GM18511 (cell line): ENCODE results near the gene NR4A2.

Source experiments
- ATAC-seq: cut with Tn5 transposase; IDR thresholded peaks from one replicate; pipeline ENCODE4 v1.9.1; 2021; ENCODE audit warnings: mild to moderate bottlenecking, moderate library complexity; ENCODE audit not compliant: unreplicated experiment

Gene NR4A2

DNA sequence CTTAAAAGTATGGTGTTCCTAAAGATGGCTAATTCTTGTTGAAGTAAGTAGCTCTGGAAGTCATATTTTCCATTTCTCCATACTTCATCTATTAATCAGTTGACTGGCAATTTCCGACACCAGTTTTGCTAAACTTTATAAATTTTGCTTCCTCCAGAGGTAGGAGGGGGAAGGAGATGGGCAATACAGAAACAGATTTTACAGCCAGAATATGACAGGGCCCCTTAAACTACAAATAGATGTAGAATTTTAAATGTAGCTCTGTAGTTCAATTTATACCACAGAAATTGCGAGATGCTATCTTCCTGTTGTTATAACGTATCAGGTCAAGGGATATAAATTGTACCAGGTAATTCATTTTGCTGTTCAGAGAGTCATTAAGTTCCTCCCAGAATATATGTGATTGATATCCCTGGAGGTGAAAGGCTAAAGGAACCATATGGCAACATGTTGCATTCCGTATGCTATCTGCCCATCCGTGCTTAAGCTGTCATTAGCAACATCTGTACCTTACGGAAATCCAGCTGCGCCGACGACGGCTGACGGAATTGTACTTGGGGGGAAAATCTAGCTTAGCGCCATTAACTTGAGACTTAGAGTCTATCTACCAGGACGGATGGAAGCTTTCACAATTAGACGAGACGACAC lies 8.4 kb upstream of the NR4A2 start:
- peak; percentile 14 for ATAC-seq

DNA sequence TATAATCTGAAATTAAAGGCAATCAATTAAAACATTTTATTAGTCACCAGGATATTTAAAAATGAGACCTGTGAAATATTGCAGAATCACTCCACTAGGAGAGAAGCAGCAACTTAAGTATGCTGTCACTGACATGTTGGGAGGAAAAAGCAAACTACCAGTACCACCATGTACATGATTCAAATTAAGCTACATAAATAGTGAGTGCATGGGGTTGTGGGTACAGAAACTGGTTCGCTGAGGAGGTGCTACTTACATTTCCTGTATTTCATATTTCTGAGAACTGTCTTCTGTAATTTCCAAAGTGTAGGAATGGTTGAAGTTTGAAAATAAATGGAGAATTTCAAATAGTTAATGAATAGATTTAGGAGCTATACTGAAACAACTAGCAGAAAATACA lies 7.9 kb upstream of the NR4A2 start:
- no peak for ATAC-seq

DNA sequence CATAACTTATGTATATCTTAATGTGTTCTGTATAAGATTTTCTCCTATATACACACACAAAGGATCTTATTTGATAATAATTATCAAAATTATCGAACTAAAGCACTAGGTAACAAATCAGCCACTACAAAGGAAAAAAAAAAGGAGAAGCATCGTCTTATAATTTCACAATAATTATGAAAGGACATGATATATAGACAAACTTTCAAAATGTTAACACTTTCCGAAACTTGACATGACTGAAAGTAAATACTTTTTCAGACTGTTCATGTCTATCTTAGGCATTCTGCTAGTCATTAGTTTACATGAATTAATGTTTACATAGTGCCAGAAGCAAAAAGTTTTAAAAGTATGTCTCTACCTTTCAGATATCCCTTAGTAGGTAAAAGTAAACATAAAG lies 7.3 kb upstream of the NR4A2 start:
- no peak for ATAC-seq

DNA sequence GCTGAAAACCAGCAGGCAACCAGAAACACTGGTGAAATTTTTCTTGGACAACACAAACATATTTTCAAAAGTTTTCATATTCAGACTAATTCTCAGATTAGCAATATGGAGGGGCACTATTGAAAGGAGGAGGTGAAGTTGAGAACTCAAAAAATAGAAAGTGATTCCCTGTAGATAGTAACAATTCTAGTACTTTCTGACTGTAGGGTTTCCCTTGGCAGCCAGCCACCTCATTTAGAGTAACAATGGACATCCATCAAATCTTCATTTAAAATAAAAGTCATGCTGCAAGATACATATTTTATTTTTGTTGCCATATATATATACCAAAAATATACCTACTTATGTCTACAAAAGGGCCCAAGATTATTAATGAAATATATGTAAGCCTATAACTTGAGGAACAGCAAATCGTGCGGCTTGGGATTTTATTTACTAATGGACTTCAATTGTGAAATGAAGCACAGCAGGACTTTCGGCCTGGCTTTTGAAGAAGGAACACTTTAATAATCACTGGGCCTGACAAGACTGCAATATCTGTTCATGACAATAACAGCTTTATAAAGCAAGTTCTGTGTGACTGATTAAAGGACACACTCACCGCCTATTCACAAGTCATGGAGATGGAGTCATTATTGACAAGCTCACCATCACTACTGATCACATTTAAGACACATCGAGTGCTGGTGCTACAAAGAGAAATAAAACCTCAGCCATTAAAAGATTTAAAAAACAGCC lies 6.8 kb upstream of the NR4A2 start:
- ATAC-seq, result no peak

DNA sequence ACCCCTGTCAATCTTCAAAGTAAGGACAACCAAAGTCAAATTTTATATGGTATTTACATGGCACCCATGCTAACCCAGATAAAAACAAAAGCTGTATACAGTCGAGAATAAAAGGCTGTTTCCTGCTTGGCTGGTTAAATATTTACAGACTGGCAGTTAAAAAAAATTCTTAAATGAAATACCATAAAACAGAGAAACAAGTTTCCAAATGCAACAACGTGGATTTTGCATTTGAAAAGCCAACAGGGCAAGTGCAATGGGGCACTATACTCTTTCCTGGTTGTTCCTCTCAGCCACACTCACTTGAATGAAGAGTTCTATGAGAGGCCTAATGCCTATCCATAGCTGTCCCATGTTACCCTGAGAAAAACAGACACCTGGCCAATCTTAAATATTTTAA lies 6.1 kb upstream of the NR4A2 start:
- no peak for ATAC-seq

DNA sequence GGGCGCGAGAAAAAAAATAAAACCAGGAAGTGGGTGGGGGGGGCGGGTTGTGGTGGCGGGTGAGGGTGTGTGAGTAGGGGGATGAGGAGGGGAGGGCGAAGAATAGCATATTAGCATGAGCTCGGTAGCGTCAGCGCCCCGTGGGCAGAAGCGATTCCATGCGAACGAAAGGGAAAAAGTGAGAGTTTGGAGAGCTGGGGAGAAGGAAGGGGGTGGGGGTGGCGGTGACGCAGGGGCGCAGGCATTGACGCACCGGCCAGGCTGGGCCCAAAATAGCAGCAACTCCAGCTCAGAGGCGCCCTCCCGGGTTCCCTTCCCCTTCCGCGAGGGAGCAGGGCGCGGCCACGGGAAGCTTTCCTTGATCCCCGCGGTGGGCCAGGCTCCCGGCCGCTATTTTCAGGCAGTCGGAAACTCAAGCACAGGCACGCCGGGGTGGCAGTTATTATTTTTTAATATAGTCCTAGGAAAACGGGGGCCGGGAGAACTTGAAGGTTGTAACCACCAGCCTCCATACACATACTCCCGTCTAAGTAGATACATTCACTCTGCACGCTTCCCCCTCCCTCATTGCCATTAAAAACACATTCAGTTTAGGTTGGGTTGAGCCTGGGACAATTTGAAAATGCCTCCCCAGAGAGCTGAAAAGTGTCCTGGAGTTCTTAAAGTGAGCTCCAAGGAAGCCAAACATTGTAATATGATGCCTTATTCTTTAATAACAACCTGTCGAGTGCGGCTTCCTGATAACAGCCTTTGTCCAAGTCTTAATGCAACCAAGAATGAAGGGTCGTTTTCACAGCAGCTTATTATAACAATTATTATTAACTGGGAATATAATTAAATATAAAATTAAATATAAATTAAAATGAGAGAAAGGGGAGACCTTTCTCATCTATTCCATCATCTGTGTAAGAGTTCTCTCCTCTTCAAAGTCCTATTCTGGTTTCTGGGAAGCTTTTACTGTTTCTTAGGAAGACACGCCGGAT lies 2.3 kb upstream of the NR4A2 start:
- peak; percentile 21 for ATAC-seq

DNA sequence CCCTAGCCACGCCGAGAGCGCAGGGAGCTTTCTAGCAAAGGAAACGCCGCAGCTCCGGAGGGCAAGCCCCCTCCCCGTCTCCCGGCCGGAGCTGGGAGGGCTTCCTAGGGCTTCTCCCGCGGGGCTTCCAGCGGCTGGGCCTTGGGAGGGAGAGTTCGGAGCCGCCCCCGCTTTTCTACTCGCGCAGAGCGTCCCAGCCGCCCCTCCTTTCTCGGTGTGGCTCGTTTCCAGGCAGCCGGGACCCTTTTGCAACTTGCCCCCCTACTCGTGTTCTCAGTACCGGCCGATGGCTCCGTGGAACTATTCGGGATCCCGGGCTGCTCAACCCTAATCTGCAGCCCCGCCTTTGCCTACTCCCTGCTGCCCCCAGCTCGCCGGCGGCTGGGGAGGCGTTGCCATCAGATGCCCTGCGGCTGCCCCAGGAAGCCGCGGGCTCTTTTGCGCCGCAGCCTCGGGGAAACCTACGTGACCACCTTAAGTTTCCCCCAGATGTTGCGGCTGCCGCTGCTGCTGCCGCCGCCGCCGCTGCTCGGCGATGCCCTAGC lies 1.5 kb upstream of the NR4A2 start:
- peak; percentile 48 for ATAC-seq

DNA sequence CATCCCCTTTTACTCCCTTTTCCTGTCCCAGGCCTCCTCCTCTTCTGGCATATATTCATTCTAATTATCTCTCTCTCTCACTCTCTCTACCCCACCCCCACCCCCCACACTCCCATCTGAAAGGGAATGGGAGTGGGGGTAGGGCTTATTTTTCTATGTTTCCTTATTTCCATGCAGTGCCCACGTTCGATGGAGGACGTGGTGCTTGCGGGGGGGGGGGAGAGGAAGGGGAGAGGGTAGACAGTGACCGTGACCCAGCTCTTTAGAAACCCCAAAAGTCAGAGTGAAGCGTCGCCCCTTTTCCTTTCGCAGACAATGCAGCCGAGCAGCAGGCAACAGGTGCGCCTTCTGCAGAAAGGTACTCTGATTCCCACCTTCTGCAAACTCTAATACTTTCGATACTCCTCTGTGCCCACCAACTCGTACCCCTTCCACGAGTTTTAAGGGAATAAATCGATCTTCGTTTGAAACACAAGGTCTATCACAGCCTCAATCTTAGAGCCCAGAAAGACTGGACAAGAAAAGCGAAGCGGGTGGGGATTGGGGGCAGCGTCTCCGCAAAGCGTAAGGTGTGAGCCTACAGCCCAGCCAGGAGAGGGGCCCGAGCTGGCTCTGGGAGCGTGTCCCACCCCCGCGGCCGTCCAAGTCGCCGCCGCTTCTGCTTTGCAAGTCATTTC lies 891 bp upstream of the NR4A2 start:
- peak; percentile 32 for ATAC-seq

DNA sequence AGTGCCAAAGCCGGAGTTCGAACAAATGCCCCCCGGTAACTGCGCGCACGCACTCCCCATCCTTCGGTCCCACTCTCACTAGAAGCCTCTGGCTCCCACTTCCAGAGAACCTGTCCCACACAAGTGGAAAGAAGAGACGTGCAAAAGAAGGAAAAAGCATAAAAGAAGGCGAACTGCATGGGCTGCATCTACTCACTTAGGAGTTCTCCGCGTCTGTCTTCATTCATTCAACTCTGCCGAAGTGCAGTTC lies 312 bp downstream of the NR4A2 start:
- peak; percentile 7 for ATAC-seq

DNA sequence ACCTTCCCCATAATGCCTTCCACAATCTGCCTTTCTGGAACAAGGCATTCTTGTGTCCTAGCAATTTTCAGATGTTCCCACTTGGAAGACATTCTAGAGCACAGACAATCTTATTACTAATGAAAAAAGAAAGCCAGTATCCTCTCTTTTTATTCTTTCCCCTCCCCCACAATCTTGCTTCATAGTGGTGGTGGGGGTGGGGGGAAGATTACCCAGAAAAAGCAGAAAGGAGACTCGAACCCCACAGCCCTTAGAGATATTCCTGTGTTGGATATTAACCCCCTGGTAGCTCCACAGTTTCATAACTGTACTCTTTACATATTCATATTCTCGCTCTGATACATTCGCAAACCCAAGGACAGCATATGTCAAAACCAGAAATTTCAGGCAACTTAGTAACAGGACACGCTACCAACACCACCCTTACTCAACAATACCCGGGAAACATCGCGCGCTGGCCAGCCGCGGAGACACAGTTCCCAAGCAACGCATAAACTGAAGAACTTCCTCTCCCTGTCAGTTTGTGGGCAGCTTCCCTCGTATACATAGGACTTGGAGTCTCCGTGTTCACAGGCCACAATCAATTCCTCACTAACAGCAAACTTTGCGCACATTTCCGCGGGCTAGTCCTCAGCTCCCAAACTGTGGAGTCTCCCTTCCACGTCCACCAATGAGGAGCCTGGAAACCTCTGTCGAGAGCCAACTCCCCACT lies 793 bp downstream of the NR4A2 start:
- peak; percentile 0 for ATAC-seq

DNA sequence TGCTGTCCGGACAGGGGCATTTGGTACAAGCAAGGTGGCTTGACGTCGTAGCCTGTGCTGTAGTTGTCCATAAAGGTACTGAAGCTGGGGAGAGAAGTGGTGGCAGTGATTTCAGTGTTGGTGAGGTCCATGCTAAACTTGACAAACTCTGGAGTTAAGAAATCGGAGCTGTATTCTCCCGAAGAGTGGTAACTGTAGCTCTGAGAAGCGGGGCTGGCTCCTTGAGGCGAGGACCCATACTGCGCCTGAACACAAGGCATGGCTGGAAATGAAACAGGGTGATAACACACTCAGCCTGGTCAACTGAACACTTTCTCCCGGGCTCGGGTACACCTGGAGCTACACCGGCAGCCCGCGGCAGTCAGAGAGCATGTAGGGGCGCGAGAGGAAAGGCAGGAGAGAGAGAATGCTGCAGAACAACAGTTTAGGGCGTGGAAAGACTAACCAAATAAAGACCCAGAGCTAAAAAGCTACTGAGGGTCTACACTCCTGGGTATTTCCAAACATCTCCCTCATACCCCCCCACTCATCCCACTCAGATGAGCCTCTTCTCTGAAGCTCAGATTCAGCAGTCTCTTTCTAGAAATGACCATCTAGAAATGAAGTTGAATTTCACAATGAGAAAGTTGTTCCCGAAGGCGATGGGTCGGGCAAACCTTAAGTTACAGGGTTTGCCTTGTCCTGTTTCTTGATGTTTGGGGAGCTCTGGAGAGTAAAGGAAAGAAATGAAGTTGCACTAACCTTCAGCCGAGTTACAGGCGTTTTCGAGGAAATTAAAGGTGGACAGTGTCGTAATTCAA lies 2.4 kb downstream of the NR4A2 start:
- ATAC-seq, result no peak

DNA sequence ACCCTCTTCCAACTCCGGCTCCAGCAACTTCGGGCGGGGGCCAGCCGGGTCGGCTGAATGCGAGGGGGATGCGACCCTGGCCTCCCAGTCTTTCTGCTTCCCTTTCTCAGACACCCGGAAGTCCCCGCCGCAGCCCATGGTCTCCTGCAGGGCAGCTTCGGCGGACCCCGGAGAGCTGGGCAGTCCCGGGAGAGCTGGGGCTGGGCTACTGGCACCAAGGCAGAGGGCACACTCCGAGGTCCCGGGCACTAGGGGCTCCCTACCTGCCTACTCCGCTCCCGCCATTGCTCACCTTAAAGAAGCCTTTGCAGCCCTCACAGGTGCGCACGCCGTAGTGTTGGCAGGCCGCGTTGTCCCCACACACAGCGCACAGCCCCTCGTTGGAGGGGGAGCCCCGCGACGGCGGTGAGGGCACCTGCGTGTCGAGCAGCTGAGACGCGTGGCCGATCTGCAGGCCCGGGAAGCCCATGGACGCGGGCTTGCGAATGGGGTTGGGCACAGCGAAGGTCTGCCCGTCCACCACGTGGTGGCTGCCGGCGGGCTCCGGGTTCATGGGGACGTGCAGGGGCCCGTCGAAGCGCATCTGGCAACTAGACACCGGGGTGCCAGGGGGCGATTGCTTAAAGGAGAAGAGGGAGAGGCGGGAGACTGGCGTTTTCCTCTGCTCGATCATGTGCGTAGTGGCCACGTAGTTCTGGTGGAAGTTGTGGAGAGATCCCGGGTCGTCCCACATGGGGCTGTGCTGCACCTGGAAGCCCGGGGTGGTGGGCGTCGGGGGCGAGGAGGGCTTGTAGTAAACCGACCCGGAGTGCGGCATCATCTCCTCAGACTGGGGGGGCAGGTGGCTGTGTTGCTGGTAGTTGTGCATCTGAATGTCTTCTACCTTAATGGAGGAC lies 3.2 kb downstream of the NR4A2 start:
- no peak for ATAC-seq

DNA sequence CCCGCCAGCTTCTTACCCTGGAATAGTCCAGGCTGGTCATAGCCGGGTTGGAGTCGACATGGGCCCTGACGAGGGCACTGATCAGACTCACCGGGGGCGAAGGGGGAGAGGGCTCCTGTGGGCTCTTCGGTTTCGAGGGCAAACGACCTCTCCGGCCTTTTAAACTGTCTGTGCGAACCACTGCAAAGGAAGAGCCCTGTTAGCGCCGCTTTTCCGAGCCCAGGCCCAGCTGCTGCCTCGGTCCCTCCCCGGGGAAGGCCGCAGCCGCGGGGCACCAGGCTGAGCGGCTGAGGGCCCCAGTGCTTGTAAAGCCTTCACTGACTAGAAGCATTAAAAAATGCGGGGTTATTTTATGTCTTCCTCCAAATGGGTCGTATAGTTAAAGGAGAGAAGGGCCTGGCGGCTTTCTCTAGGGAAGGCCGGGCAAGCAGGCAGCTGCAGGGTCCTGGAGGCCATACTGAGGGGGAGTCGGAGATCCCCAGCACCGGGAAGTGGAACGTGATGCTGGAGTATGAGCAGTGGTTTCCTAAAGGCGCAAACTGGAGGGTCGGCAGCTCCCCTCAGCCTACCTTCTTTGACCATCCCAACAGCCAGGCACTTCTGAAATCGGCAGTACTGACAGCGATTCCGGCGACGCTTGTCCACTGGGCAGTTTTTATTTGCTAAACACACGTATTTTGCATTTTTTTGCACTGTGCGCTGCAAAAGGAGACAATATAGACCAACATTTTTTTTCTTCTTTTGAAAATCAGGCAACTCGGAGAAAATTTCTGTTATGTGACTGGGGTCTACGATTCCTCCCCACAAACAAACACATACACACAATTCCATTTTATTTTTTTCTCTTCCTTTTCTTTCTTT lies 4.5 kb downstream of the NR4A2 start:
- ATAC-seq, result no peak

DNA sequence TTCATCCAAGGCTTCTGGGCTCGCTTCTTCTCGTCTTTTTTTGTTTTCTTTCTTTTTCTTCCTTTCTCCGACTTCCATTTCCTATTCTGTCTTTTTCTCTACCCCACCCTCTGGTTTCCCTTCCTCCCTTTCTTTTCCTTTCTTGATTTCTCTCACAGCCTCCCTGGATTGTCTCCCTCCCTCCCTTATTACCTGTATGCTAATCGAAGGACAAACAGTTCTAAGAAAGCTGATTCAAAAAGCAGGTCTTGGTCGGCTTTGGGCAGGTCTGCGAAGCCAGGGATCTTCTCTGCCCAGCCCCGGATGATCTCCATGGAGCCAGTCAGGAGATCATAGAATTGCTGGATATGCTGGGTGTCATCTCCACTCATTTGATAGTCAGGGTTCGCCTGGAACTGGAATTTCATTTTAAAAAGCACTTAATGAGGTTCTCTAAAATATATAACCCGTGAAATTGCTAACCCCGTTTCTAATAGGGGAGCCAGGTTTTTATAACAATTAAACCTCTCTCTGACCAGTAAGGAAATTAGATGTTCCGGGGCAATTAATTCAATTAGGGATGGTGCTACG lies 5.9 kb downstream of the NR4A2 start:
- ATAC-seq, result no peak

DNA sequence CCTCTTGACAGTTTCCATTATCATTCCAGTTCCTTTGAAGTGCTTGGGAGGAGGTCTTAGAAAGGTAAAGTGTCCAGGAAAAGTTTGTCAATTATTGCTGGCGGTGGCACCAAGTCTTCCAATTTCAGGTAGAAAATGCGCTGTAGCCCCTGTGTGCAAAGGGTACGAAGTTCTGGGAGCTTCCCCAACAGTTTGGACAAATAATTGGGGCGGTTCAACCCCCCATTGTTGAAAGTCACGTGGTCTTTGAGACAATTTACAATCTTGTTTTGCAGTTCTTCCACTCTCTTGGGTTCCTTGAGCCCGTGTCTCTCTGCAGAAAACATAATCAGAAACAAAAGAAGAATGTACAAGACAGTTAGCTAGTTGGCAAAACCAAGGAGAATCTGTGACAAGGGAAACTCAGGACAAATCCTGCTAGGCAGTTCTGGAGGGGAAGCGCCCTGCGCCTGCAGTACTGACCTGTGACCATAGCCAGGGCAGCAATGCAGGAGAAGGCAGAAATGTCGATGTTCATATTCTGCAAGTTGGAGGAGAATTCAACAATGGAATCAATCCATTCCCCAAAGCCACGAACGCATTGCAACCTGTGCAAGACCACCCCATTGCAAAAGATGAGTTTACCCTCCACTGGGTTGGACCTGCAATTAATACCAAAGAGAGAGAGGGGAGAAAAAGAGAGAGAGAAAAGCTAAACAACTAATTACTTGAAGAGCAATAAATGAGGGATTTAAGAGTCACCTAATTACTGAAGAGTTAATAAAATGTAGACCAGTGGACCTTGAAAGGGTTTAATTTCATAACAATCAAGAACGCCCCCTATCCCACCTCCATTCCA lies 6.6 kb downstream of the NR4A2 start:
- no peak for ATAC-seq

DNA sequence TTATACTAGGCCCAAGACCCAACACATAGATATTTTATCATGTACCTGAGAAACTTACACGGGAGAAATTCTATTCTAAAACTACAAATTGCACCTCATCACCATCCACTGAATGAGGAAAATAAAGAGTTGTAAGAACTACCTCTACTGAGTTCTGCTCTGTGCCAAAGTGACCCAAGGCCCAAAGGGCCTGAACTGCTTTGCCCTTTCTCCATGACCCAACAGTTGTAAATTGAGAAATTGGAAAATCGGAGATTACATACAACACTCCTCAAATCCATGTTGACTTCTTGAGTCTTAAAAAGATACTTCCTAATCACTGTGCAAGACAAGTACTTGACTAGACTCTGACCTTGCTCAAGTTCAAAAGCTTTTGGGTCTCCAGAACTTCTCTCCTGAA lies 8.8 kb downstream of the NR4A2 start:
- ATAC-seq, result no peak
